ENCODE data around the gene ZFY. TPM values are rescaled to one million over a fixed set of nuclear protein-coding genes. Genes with fewer than 3 reads are reported as not detected.

ZFY gene
- total RNA-seq, 3 donors from 2014 or later = under 0.01 to 18.4 TPM; not detected in 1

- Histone ChIP-seq H3K27me3 (no peaks in the 10 kb centered on the region), H3K27ac (no peak overlapping the region), H3K4me1 (no peaks in the 10 kb centered on the region), H3K36me3 (no peaks in the 10 kb centered on the region), H3K4me3 (no peak overlapping the region), H3K9me3 (no peaks in the 10 kb centered on the region)
- intact Hi-C loops (cut with DNase I; ENCODE audit: low total_unique reads) = no loop called here
- DNase-seq (ENCODE audit: low spot score in 2 of 2) = no peak
- no peak for TF ChIP-seq POLR2AphosphoS5 (IDR thresholded peaks at IDR 0.05)
- TF ChIP-seq CTCF (IDR thresholded peaks at IDR 0.05) = no peak
- no peak for TF ChIP-seq POLR2A (IDR thresholded peaks at IDR 0.05)
Observed at GRCh38 chrY:2896050-2896449, 39.1 kb upstream of the ZFY start.

- no peak overlapping the region for H3K27ac ChIP-seq
- no peaks in the 10 kb centered on the region for H3K4me1 ChIP-seq
- no peaks in the 10 kb centered on the region for H3K27me3 ChIP-seq
- no peak overlapping the region for H3K4me3 ChIP-seq
- no peaks in the 10 kb centered on the region for H3K36me3 ChIP-seq
- DNase-seq (ENCODE audit: low spot score in 2 of 2) = no peak
- TF ChIP-seq CTCF (IDR thresholded peaks at IDR 0.05) (no peak), POLR2A (IDR thresholded peaks at IDR 0.05) (no peak), POLR2AphosphoS5 (IDR thresholded peaks at IDR 0.05) (no peak)
- no peaks in the 10 kb centered on the region for H3K9me3 ChIP-seq
- intact Hi-C loops (cut with DNase I; ENCODE audit: low total_unique reads) = no loop called here
Observed at GRCh38 chrY:2907356-2907755, 27.8 kb upstream of the ZFY start.

GRCh38 chrY:2913066-2913815 lies 21.9 kb upstream of the ZFY start:
- Histone ChIP-seq H3K4me3 (no peak overlapping the region), H3K27me3 (no peaks in the 10 kb centered on the region), H3K4me1 (no peaks in the 10 kb centered on the region), H3K27ac (no peak overlapping the region), H3K9me3 (no peaks in the 10 kb centered on the region), H3K36me3 (no peaks in the 10 kb centered on the region)
- intact Hi-C loops (cut with DNase I; ENCODE audit: low total_unique reads) = no loop called here
- TF ChIP-seq CTCF (IDR thresholded peaks at IDR 0.05) (no peak), POLR2AphosphoS5 (IDR thresholded peaks at IDR 0.05) (no peak), POLR2A (IDR thresholded peaks at IDR 0.05) (no peak)
- no peak for DNase-seq (ENCODE audit: low spot score in 2 of 2)

- peak overlapping the region in 1 of 3 donors; percentile 3 for H3K4me3 ChIP-seq
- no peaks in the 10 kb centered on the region for H3K4me1 ChIP-seq
- intact Hi-C loops (cut with DNase I; ENCODE audit: low total_unique reads) = no loop called here
- no peak for TF ChIP-seq POLR2AphosphoS5 (IDR thresholded peaks at IDR 0.05)
- TF ChIP-seq POLR2A (IDR thresholded peaks at IDR 0.05) = no peak
- H3K36me3 ChIP-seq = no peaks in the 10 kb centered on the region
- H3K27me3 ChIP-seq = no peaks in the 10 kb centered on the region
- DNase-seq (ENCODE audit: low spot score in 2 of 2) = no peak
- H3K9me3 ChIP-seq = no peaks in the 10 kb centered on the region
- no peak overlapping the region for H3K27ac ChIP-seq
Observed at GRCh38 chrY:2934078-2934477, 1.1 kb upstream of the ZFY start.

- Histone ChIP-seq H3K27me3 (no peaks in the 10 kb centered on the region), H3K9me3 (no peaks in the 10 kb centered on the region), H3K36me3 (no peaks in the 10 kb centered on the region), H3K27ac (no peak overlapping the region), H3K4me1 (no peaks in the 10 kb centered on the region), H3K4me3 (peak overlapping the region in 1 of 3 donors; percentile 62)
- peak in 1 of 2 donors; percentile 77 for DNase-seq (ENCODE audit: low spot score in 2 of 2)
- intact Hi-C loops (cut with DNase I; ENCODE audit: low total_unique reads) = no loop called here
- TF ChIP-seq CTCF (IDR thresholded peaks at IDR 0.05) = peak in 1 of 3 donors; percentile 55
- TF ChIP-seq POLR2A (IDR thresholded peaks at IDR 0.05) = no peak
- TF ChIP-seq POLR2AphosphoS5 (IDR thresholded peaks at IDR 0.05) = peak in 1 of 3 donors; percentile 45
Observed at GRCh38 chrY:2935716-2936435, 695 bp downstream of the ZFY start.

All from breast epithelium (tissue), 4 donors.